H9 (cell line): ENCODE measurements around the gene TUBB8. TPM values are rescaled to one million over a fixed set of nuclear protein-coding genes. Genes with fewer than 3 reads are reported as not detected.
"Not testable (repeated sequence)": the region's sequence is repeated elsewhere in the genome, so short reads cannot be mapped to it uniquely, and the experiment has no call there.

Experiments used
- DNase-seq: peaks from one replicate; pipeline ENCODE4 v3.0.0-alpha.2; 2017
- H2AFZ ChIP-seq: one replicate; pipeline ENCODE4 v1.6.1; 2013; ENCODE audit warnings: mild to moderate bottlenecking, low read length, control low read depth, moderate library complexity
- H2AK5ac ChIP-seq: 2 replicates; pipeline ENCODE4 v1.6.1; 2013; ENCODE audit warnings: low read length, control low read depth, mixed read lengths; ENCODE audit not compliant: insufficient read length
- H2BK120ac ChIP-seq: one replicate; pipeline ENCODE4 v1.6.1; 2013; ENCODE audit warnings: low read depth, mild to moderate bottlenecking, low read length, control low read depth, inconsistent platforms; ENCODE audit not compliant: poor library complexity, severe bottlenecking
- H2BK12ac ChIP-seq: 2 replicates; pipeline ENCODE4 v1.6.1; 2013; ENCODE audit warnings: low read length, control low read depth, mixed read lengths, low read depth; ENCODE audit not compliant: insufficient read length
- H2BK15ac ChIP-seq: 2 replicates; pipeline ENCODE4 v1.6.1; 2013; ENCODE audit warnings: low read depth, low read length, control low read depth
- H2BK20ac ChIP-seq: one replicate; pipeline ENCODE4 v1.6.1; 2013; ENCODE audit warnings: low read depth, mild to moderate bottlenecking, low read length, control low read depth, inconsistent platforms; ENCODE audit not compliant: poor library complexity, severe bottlenecking
- H2BK5ac ChIP-seq: 2 replicates; pipeline ENCODE4 v1.6.1; 2013; ENCODE audit warnings: low read length, control low read depth, mixed read lengths; ENCODE audit not compliant: insufficient read length
- H3K14ac ChIP-seq: 2 replicates; pipeline ENCODE4 v1.6.1; 2013; ENCODE audit warnings: low read length, control low read depth; ENCODE audit not compliant: insufficient read depth
- H3K18ac ChIP-seq: 2 replicates; pipeline ENCODE4 v1.6.1; 2013; ENCODE audit warnings: low read depth, mild to moderate bottlenecking, mixed read lengths, low read length, control low read depth; ENCODE audit not compliant: insufficient read length
- H3K23ac ChIP-seq: 2 replicates; pipeline ENCODE4 v1.6.1; 2013; ENCODE audit warnings: low read length, control low read depth, mixed read lengths, low read depth; ENCODE audit not compliant: insufficient read length
- H3K23me2 ChIP-seq: 2 replicates; pipeline ENCODE4 v1.6.1; 2013; ENCODE audit warnings: low read depth, mild to moderate bottlenecking, mixed read lengths, low read length, control low read depth; ENCODE audit not compliant: insufficient read length, poor library complexity, severe bottlenecking
- H3K27ac ChIP-seq: 2 replicates; pipeline ENCODE4 v1.5.1; 2013; ENCODE audit warnings: low read length, control low read depth, mixed read lengths, low read depth; ENCODE audit not compliant: insufficient read length
- H3K27me3 ChIP-seq: 2 replicates; pipeline ENCODE4 v1.6.1; 2013; ENCODE audit warnings: low read length, control low read depth, inconsistent platforms; ENCODE audit not compliant: insufficient read depth
- H3K4ac ChIP-seq: 2 replicates; pipeline ENCODE4 v1.6.1; 2013; ENCODE audit warnings: low read depth, mild to moderate bottlenecking, control low read depth, inconsistent platforms, low read length, moderate library complexity
- H3K4me1 ChIP-seq: 2 replicates; pipeline ENCODE4 v1.6.1; 2013; ENCODE audit warnings: low read length, control low read depth, inconsistent platforms; ENCODE audit not compliant: insufficient read depth
- H3K4me2 ChIP-seq: 2 replicates; pipeline ENCODE4 v1.6.1; 2013; ENCODE audit warnings: low read length, control low read depth, mixed read lengths; ENCODE audit not compliant: insufficient read length, insufficient read depth
- H3K56ac ChIP-seq: 2 replicates; pipeline ENCODE4 v1.6.1; 2013; ENCODE audit warnings: low read depth, mild to moderate bottlenecking, mixed read lengths, low read length, control low read depth; ENCODE audit not compliant: insufficient read length
- H3K79me1 ChIP-seq: 2 replicates; pipeline ENCODE4 v1.6.1; 2013; ENCODE audit warnings: low read depth, mild to moderate bottlenecking, moderate library complexity, low read length, control low read depth, inconsistent platforms; ENCODE audit not compliant: insufficient read depth, poor library complexity, severe bottlenecking
- H3K79me2 ChIP-seq: 2 replicates; pipeline ENCODE4 v1.6.1; 2013; ENCODE audit warnings: low read length, control low read depth, inconsistent platforms; ENCODE audit not compliant: insufficient read depth
- H3K9ac ChIP-seq: 2 replicates; pipeline ENCODE4 v1.6.1; 2013; ENCODE audit warnings: low read length, control low read depth, mixed read lengths; ENCODE audit not compliant: insufficient read length; ENCODE audit errors: extremely low read depth
- H3K9me3 ChIP-seq: one replicate; pipeline ENCODE4 v1.6.1; 2013; ENCODE audit warnings: low read depth, low read length, inconsistent platforms; ENCODE audit not compliant: control insufficient read depth
- H3T11ph ChIP-seq: one replicate; pipeline ENCODE4 v1.6.1; 2013; ENCODE audit warnings: mild to moderate bottlenecking, low read length, control low read depth, inconsistent platforms
- H4K20me1 ChIP-seq: one replicate; pipeline ENCODE4 v1.6.1; 2013; ENCODE audit not compliant: control insufficient read depth, insufficient read length, insufficient read depth
- H4K5ac ChIP-seq: 2 replicates; pipeline ENCODE4 v1.6.1; 2013; ENCODE audit warnings: low read depth, mild to moderate bottlenecking, mixed read lengths, low read length, control low read depth; ENCODE audit not compliant: insufficient read length
- H4K8ac ChIP-seq: replicated peaks from 2 replicates; pipeline ENCODE4 v1.6.1; 2013; ENCODE audit warnings: low read length, control low read depth, mixed read lengths, low read depth; ENCODE audit not compliant: insufficient read length
- H4K91ac ChIP-seq: 2 replicates; pipeline ENCODE4 v1.6.1; 2013; ENCODE audit warnings: low read depth, mild to moderate bottlenecking, moderate library complexity, mixed read lengths, low read length, control low read depth; ENCODE audit not compliant: insufficient read length
- H3K27ac Mint-ChIP-seq, 3 experiments: 2 replicates in 2 of 3; 3 replicates in 1 of 3; pipeline ENCODE4 v1.8.0; 2020 to 2021; ENCODE audit warnings: mixed read lengths in 3 of 3, mild to moderate bottlenecking in 1 of 3, moderate library complexity in 1 of 3
- H3K27me3 Mint-ChIP-seq: 2 replicates; pipeline ENCODE4 v1.8.0; 2021; ENCODE audit warnings: low read depth, mild to moderate bottlenecking, moderate library complexity, mixed read lengths
- H3K36me3 Mint-ChIP-seq, 3 experiments: 2 replicates in 2 of 3; 3 replicates in 1 of 3; pipeline ENCODE4 v1.8.0; 2020 to 2021; ENCODE audit warnings: low read depth in 3 of 3, mixed read lengths in 3 of 3; ENCODE audit not compliant: insufficient read depth in 1 of 3
- H3K4me1 Mint-ChIP-seq, 2 experiments: 2 replicates each; pipeline ENCODE4 v1.8.0; 2020; ENCODE audit warnings: mixed read lengths in 2 of 2
- H3K4me3 Mint-ChIP-seq, 2 experiments: 2 replicates in 1 of 2; 3 replicates in 1 of 2; pipeline ENCODE4 v1.8.0; 2020 to 2021; ENCODE audit warnings: mild to moderate bottlenecking in 2 of 2, mixed read lengths in 2 of 2, moderate library complexity in 1 of 2
- H3K9me3 Mint-ChIP-seq, 2 experiments: 2 replicates in 1 of 2; 3 replicates in 1 of 2; pipeline ENCODE4 v1.8.0; 2020; ENCODE audit warnings: mild to moderate bottlenecking in 2 of 2, mixed read lengths in 2 of 2, moderate library complexity in 1 of 2
- WGBS: extraction: QIAGEN DNeasy Blood & Tissue Kit; methylation state at CpG from one replicate; pipeline ENCODE4 v1.1.7; 2013; ENCODE audit warnings: missing lambda C conversion rate, low lambda C conversion rate, mixed read lengths; ENCODE audit not compliant: insufficient read length; ENCODE audit errors: extremely low coverage; 5-methylcytosine and 5-hydroxymethylcytosine counted together
- total RNA-seq: library from RNA; stranded (reverse); gene quantifications from 2 replicates; pipeline ENCODE4 v1.2.1, GENCODE V29; 2021

TUBB8 gene
- total RNA-seq, 1 experiment from 2014 or later: 0.22 TPM

DNA sequence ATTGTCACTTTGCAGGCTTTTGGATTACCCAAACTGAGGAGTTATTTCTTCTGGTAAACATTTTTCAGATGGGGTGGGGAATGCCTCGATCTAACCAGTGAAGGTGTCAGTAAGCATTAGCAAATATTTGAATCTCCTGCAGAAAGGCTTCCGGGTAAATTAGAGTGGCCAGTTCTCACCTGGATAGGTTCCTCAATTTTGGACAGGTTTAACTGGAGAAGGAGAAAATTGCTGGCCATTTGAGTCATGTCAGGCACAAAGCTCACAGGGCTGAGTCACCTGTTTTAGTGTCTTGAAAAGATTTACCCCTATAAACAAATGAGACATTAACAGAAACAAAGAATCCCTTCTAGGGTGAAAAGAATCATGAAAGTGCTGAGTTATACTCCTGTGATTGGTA lies 830 bp upstream of the TUBB8 start:
- H3K4me3 Mint-ChIP-seq, H3K27me3 ChIP-seq, DNase-seq, H4K91ac ChIP-seq, H3K4me1 ChIP-seq, H4K20me1 ChIP-seq, H3K27ac ChIP-seq, H3K79me2 ChIP-seq, H3K27ac Mint-ChIP-seq, H3T11ph ChIP-seq, H3K23me2 ChIP-seq, H2AFZ ChIP-seq, H3K18ac ChIP-seq, H2BK12ac ChIP-seq, H3K79me1 ChIP-seq, H3K9ac ChIP-seq, H2BK120ac ChIP-seq, H2AK5ac ChIP-seq, H4K5ac ChIP-seq, H3K4me2 ChIP-seq, H3K56ac ChIP-seq, H3K4ac ChIP-seq, H3K23ac ChIP-seq, H3K4me1 Mint-ChIP-seq, H2BK5ac ChIP-seq, H3K9me3 ChIP-seq, H3K14ac ChIP-seq, H3K27me3 Mint-ChIP-seq, H2BK15ac ChIP-seq, H3K36me3 Mint-ChIP-seq, H2BK20ac ChIP-seq, H4K8ac ChIP-seq: not testable (repeated sequence)
- WGBS: no CpG with 5 or more reads among the region's 2 CpGs
- peaks cover 3 to 31% of the 10 kb centered on the region in 2 experiments; a peak in 3 of 5 replicates for H3K9me3 Mint-ChIP-seq

DNA sequence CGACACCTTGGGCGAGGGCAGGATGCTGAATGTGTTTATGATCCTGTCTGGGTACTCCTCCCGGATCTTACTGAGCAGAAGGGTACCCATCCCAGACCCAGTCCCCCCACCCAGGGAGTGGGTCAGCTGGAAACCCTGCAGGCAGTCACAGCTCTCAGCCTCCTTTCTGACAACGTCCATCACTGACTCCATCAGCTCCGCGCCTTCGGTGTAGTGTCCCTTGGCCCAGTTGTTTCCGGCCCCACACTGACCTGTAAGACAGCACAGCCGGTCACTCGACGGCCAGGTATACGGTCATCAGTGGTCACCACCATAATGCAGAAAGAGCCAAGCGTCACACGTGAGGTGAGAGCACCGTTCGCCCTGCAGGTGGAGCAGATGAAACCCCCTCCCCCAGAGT lies 1.2 kb downstream of the TUBB8 start:
- H2BK20ac ChIP-seq, H2BK120ac ChIP-seq, H3K56ac ChIP-seq, H3K27ac Mint-ChIP-seq, H3K27ac ChIP-seq, H2AFZ ChIP-seq, H3K9ac ChIP-seq, H2BK12ac ChIP-seq, H4K5ac ChIP-seq, H4K91ac ChIP-seq, H3K4me3 Mint-ChIP-seq, H3K4ac ChIP-seq, H3K27me3 Mint-ChIP-seq, H3T11ph ChIP-seq, H3K18ac ChIP-seq, H4K20me1 ChIP-seq, H3K79me2 ChIP-seq, H3K9me3 ChIP-seq, DNase-seq, H3K4me1 ChIP-seq, H3K4me2 ChIP-seq, H2BK5ac ChIP-seq, H3K14ac ChIP-seq, H4K8ac ChIP-seq, H3K23ac ChIP-seq, H2AK5ac ChIP-seq, H3K36me3 Mint-ChIP-seq, H3K27me3 ChIP-seq, H2BK15ac ChIP-seq, H3K23me2 ChIP-seq, H3K79me1 ChIP-seq, H3K4me1 Mint-ChIP-seq: not testable (repeated sequence)
- no CpG with 5 or more reads among the region's 16 CpGs for WGBS
- H3K9me3 Mint-ChIP-seq: peaks cover 0 to 29% of the 10 kb centered on the region in 2 experiments; a peak in 2 of 5 replicates
